ENCODE data around the gene PLAU. TPM values are rescaled to one million over a fixed set of nuclear protein-coding genes. Genes with fewer than 3 reads are reported as not detected.
A peak's percentile ranks its signal among the peaks of the same experiment; 100 is the strongest.
"Not testable (repeated sequence)": the region's sequence is repeated elsewhere in the genome, so short reads cannot be mapped to it uniquely, and the experiment has no call there.

The PLAU gene
- total and polyA plus RNA-seq, 7 donors = 3.8 to 18.2 (median 7.6) TPM

- TF ChIP-seq, protein P1, sequence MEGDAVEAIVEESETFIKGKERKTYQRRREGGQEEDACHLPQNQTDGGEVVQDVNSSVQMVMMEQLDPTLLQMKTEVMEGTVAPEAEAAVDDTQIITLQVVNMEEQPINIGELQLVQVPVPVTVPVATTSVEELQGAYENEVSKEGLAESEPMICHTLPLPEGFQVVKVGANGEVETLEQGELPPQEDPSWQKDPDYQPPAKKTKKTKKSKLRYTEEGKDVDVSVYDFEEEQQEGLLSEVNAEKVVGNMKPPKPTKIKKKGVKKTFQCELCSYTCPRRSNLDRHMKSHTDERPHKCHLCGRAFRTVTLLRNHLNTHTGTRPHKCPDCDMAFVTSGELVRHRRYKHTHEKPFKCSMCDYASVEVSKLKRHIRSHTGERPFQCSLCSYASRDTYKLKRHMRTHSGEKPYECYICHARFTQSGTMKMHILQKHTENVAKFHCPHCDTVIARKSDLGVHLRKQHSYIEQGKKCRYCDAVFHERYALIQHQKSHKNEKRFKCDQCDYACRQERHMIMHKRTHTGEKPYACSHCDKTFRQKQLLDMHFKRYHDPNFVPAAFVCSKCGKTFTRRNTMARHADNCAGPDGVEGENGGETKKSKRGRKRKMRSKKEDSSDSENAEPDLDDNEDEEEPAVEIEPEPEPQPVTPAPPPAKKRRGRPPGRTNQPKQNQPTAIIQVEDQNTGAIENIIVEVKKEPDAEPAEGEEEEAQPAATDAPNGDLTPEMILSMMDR (IDR thresholded peaks at IDR 0.05) = no peak
- peaks cover 15% of the 10 kb centered on the region for H3K4me1 ChIP-seq
- no peak overlapping the region for H3K27ac ChIP-seq
- H3K4me3 ChIP-seq = no peak overlapping the region
- H3K36me3 ChIP-seq (ENCODE audit: insufficient read depth in 1 of 2, low read depth in 1 of 2) = no peaks in the 10 kb centered on the region
- ATAC-seq (no peak), DNase-seq (no peak)
- WGBS, 3 donors = 81 to 85% (median 83%) methylated on average over 10 of the region's 10 CpGs
- no peaks in the 10 kb centered on the region for H3K9me3 ChIP-seq
- intact Hi-C loops (cut with DNase I) = no loop called here
- H3K27me3 ChIP-seq (ENCODE audit: insufficient read depth in 3 of 3, low read length in 2 of 3) = no peaks in the 10 kb centered on the region
Observed at GRCh38 chr10:73892310-73893030, 18.5 kb upstream of the PLAU start.

DNA sequence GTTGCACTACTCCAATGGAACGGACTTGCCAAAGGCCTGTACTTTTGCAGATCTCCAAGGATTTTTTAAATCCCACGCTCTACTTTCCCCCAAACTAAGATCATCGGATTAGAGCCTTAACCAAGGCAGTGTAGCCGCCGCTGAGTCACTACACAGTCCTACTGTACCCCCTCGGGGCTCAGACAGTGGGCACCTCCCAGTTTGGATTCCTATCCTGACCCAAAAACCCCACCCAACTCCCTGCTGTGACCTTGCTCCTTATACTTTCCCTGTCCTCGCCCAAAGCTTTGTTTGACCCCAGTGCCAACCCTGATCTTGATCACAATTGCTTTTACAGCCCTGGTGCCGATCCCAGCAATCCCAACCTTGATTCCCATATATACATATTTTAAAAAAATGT is 17.5 kb upstream of the PLAU start:
- no peak overlapping the region for H3K4me3 ChIP-seq
- TF ChIP-seq, protein P1 (IDR thresholded peaks at IDR 0.05) = no peak
- no peak for DNase-seq
- WGBS, 3 donors = 76 to 85% (median 79%) methylated on average over 8 of the region's 8 CpGs
- ATAC-seq = no peak
- no peak overlapping the region for H3K27ac ChIP-seq
- H3K27me3 ChIP-seq (ENCODE audit: insufficient read depth in 3 of 3, low read length in 2 of 3) = no peaks in the 10 kb centered on the region
- H3K4me1 ChIP-seq = peaks cover 5% of the 10 kb centered on the region
- H3K9me3 ChIP-seq = no peaks in the 10 kb centered on the region
- no peaks in the 10 kb centered on the region for H3K36me3 ChIP-seq (ENCODE audit: insufficient read depth in 1 of 2, low read depth in 1 of 2)
- intact Hi-C loops (cut with DNase I) = no loop called here

- peaks cover 3% of the 10 kb centered on the region for H3K4me1 ChIP-seq
- 72 to 80% (median 73%) methylated on average over 6 of the region's 6 CpGs for WGBS, 3 donors
- intact Hi-C loops (cut with DNase I) = no loop called here
Observed at GRCh38 chr10:73894245-73894971, 16.5 kb upstream of the PLAU start.

DNA sequence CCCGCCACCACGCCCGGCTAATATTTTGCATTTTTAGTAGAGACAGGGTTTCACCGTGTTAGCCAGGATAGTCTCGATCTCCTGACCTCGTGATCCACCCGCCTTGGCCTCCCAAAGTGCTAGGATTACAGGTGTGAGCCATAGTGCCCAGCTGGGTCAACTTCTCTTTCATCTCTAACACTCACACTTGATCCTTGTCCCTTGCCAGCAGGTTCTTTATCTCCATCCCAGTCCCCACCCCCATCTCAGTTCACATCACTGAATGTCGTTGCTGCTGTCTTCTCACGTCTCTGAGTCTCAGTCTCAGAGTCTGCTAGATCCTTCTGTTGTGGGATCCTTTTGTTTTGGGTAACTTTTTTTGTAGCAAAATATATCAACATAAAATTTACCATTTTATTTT is 15.6 kb upstream of the PLAU start:
- WGBS, 3 donors = 87 to 97% (median 93%) methylated on average over 9 of the region's 9 CpGs
- not testable (repeated sequence) for H3K4me1 ChIP-seq

More at GRCh38 chr10:73894245-73894971, 16.5 kb upstream of the PLAU start:
- Histone ChIP-seq H3K36me3 (ENCODE audit: insufficient read depth in 1 of 2, low read depth in 1 of 2) (no peaks in the 10 kb centered on the region), H3K27ac (no peak overlapping the region), H3K9me3 (no peaks in the 10 kb centered on the region), H3K4me3 (no peak overlapping the region), H3K27me3 (ENCODE audit: insufficient read depth in 3 of 3, low read length in 2 of 3) (no peaks in the 10 kb centered on the region)
- ATAC-seq (peak; percentile 65 to 84 (median 76)), DNase-seq (no peak)
- TF ChIP-seq, protein P1 (IDR thresholded peaks at IDR 0.05) = no peak

DNA sequence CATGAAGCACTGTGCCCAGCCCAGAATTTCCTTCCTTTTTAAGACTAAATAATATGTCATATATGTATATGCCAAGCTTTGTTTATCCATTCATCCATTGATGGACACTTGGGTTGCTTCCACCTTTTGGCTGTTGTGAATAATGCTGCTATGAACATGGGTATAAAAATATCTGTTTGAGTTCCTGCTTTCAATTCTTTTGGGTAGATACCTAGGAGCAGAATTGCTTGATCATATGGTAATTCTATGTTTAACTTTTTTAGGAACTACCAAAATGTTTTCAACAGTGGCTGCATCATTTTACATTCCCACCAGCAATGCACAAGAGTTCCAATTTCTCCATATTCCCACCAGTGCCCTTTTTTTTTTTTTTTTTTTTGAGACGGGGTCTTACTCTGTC is 13.2 kb upstream of the PLAU start:
- WGBS, 3 donors = 73 to 100% (median 90%) methylated on average over 1 of the region's 1 CpG
- intact Hi-C loops (cut with DNase I) = no loop called here
- TF ChIP-seq, protein P1 (IDR thresholded peaks at IDR 0.05) = no peak
- Histone ChIP-seq H3K4me1 (peaks cover 3% of the 10 kb centered on the region), H3K9me3 (no peaks in the 10 kb centered on the region), H3K27me3 (ENCODE audit: insufficient read depth in 3 of 3, low read length in 2 of 3) (no peaks in the 10 kb centered on the region), H3K4me3 (no peak overlapping the region), H3K36me3 (ENCODE audit: insufficient read depth in 1 of 2, low read depth in 1 of 2) (no peaks in the 10 kb centered on the region), H3K27ac (no peak overlapping the region)
- ATAC-seq (no peak), DNase-seq (no peak)

More for the DNA sequence above, 15.6 kb upstream of the PLAU start:
- DNase-seq; intact Hi-C loops (cut with DNase I); H3K27ac ChIP-seq; ATAC-seq; H3K36me3 ChIP-seq (ENCODE audit: insufficient read depth in 1 of 2, low read depth in 1 of 2); H3K4me3 ChIP-seq; H3K27me3 ChIP-seq (ENCODE audit: insufficient read depth in 3 of 3, low read length in 2 of 3); H3K9me3 ChIP-seq: not testable (repeated sequence)

Measured in psoas muscle (tissue), 8 donors.